Suppressor macrophage (primary cell): ENCODE results near the gene CRMP1.

Experiments
- DNase-seq, 4 experiments: peaks; one replicate each; pipeline ENCODE4 v3.0.0-alpha.2; 2020 to 2022

The CRMP1 gene

GRCh38 chr4:5919571-5919970, 26.7 kb upstream of the CRMP1 start:
- no peak for DNase-seq

- no peak for DNase-seq
Measured at GRCh38 chr4:5919044-5919443, 26.2 kb upstream of the CRMP1 start.

GRCh38 chr4:5918331-5918985, 25.6 kb upstream of the CRMP1 start:
- no peak for DNase-seq

- no peak for DNase-seq
Measured at GRCh38 chr4:5917672-5918071, 24.8 kb upstream of the CRMP1 start.

- DNase-seq, result no peak
Measured at GRCh38 chr4:5916229-5916628, 23.3 kb upstream of the CRMP1 start.

- no peak for DNase-seq
Measured at GRCh38 chr4:5913454-5913853, 20.6 kb upstream of the CRMP1 start.

- DNase-seq, result no peak
Measured at GRCh38 chr4:5912614-5913019, 19.7 kb upstream of the CRMP1 start.

- no peak for DNase-seq
Measured at GRCh38 chr4:5908876-5909427, 16.1 kb upstream of the CRMP1 start.

- no peak for DNase-seq
Measured at GRCh38 chr4:5906191-5906590, 13.3 kb upstream of the CRMP1 start.

- no peak for DNase-seq
Measured at GRCh38 chr4:5905714-5906113, 12.8 kb upstream of the CRMP1 start.

GRCh38 chr4:5900844-5901243, 8.0 kb upstream of the CRMP1 start:
- no peak for DNase-seq

- no peak for DNase-seq
Measured at GRCh38 chr4:5899881-5900280, 7.0 kb upstream of the CRMP1 start.

- no peak for DNase-seq
Measured at GRCh38 chr4:5899396-5899795, 6.5 kb upstream of the CRMP1 start.

GRCh38 chr4:5897674-5898073, 4.8 kb upstream of the CRMP1 start:
- no peak for DNase-seq

- no peak for DNase-seq
Measured at GRCh38 chr4:5895287-5895686, 2.4 kb upstream of the CRMP1 start.

GRCh38 chr4:5894266-5894665, 1.4 kb upstream of the CRMP1 start:
- DNase-seq, result no peak

GRCh38 chr4:5893591-5893990, 705 bp upstream of the CRMP1 start:
- DNase-seq, result no peak

- no peak for DNase-seq
Measured at GRCh38 chr4:5892323-5893003, 423 bp downstream of the CRMP1 start.

- no peak for DNase-seq
Measured at GRCh38 chr4:5891563-5892322, 1.1 kb downstream of the CRMP1 start.

GRCh38 chr4:5890063-5890727, 2.7 kb downstream of the CRMP1 start:
- no peak for DNase-seq

- no peak for DNase-seq
Measured at GRCh38 chr4:5889002-5889696, 3.7 kb downstream of the CRMP1 start.
